Measurements from ENCODE around the gene RCOR3.

DNA sequence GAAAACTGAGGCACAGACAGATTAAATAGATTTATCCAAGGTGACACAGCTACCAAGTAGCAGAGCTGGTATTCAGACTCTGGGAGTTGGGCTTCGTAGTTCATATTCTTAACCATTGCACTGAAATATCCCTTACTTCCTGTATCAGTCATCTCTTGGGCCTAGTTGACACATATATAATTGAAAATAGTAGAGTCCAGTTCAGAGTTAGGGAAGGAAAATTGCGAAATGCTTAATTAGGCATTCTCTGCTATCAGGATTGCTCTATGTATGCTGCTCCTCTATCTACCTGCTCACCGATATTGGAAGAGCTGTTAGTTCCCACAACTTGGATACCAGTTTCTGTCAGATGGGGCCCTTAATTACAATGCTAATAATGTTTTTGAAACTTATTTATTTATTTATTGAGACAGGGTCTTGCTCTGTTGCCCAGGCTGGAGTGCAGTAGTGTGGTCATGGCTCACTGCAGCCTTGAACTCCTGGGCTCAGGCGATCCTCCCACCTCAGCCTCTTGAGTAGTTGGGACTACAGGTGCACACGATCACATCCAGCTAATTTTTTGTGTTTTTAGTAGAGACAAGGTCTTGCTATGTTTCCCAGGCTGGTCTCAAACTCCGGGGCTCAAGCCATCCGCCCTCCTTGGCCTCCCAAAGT, 8.2 kb downstream of the RCOR3 start:
- TF ChIP-seq EZH2 (IDR thresholded peaks at IDR 0.05; ENCODE audit: insufficient read depth, poor library complexity, severe bottlenecking) (no peak), EZH2phosphoT487 (IDR thresholded peaks at IDR 0.05; ENCODE audit: insufficient read depth, low read depth) (no peak)
